ENCODE measurements around the gene SH3BP1.

DNA sequence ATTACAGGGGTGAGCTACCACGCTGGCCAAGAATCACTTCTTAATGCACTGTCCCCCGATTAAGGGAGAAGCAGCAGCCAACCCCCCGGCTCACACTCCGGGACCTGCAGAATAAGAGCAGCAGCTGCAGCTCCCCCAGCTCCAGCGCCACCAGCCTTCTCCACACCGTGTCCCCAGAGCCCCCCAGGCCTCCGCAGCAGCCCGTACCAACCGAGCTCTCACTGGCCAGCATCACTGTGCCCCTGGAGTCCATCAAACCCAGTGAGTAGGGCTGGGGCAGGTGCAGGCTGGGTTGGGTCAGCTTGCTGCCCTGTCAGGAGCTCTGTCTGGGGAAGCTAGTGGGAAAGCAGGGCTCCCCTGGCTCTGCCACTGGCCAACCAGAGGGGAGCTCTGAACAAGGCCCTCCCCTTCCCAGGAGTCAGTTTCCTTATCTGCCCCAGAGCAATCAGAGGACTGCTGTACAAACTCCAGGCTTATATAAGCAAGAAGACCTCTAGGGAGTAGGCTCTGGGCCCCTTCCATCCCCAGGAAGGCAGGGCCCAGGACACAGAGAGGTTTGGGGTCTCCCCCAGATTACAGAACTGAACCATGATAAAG, 8.5 kb upstream of the SH3BP1 start:
- TF ChIP-seq POLR2A (IDR thresholded peaks at IDR 0.05): no peak
- TF ChIP-seq, protein P1, sequence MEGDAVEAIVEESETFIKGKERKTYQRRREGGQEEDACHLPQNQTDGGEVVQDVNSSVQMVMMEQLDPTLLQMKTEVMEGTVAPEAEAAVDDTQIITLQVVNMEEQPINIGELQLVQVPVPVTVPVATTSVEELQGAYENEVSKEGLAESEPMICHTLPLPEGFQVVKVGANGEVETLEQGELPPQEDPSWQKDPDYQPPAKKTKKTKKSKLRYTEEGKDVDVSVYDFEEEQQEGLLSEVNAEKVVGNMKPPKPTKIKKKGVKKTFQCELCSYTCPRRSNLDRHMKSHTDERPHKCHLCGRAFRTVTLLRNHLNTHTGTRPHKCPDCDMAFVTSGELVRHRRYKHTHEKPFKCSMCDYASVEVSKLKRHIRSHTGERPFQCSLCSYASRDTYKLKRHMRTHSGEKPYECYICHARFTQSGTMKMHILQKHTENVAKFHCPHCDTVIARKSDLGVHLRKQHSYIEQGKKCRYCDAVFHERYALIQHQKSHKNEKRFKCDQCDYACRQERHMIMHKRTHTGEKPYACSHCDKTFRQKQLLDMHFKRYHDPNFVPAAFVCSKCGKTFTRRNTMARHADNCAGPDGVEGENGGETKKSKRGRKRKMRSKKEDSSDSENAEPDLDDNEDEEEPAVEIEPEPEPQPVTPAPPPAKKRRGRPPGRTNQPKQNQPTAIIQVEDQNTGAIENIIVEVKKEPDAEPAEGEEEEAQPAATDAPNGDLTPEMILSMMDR (IDR thresholded peaks at IDR 0.05): no peak

Data from esophagus squamous epithelium (tissue), 4 donors.